ENCODE measurements around the gene LCE3E.

DNA sequence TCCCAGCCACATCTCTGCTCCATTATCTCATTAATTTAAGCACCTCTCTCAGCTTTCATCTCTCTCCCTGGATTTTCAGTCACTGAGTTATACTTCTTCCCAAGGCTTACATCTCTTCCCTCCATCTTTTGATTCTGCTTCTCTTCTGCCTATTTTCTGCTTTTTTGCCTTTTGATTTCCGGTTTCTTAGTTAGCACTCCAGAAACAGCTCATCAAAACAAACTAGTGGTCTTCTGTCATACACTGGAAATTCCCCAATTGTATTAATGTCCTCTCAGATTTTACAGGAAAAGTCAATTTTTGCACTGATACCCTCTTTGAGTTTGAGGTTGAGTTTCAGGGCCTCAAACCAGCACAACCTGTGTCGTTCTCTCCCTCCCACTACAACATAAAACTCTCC, 1.5 kb downstream of the LCE3E start:
- TF ChIP-seq POLR2A (IDR thresholded peaks at IDR 0.05): no peak
- TF ChIP-seq, protein P1, sequence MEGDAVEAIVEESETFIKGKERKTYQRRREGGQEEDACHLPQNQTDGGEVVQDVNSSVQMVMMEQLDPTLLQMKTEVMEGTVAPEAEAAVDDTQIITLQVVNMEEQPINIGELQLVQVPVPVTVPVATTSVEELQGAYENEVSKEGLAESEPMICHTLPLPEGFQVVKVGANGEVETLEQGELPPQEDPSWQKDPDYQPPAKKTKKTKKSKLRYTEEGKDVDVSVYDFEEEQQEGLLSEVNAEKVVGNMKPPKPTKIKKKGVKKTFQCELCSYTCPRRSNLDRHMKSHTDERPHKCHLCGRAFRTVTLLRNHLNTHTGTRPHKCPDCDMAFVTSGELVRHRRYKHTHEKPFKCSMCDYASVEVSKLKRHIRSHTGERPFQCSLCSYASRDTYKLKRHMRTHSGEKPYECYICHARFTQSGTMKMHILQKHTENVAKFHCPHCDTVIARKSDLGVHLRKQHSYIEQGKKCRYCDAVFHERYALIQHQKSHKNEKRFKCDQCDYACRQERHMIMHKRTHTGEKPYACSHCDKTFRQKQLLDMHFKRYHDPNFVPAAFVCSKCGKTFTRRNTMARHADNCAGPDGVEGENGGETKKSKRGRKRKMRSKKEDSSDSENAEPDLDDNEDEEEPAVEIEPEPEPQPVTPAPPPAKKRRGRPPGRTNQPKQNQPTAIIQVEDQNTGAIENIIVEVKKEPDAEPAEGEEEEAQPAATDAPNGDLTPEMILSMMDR (IDR thresholded peaks at IDR 0.05): no peak
